ENCODE data around the gene NAPA. TPM values are rescaled to one million over a fixed set of nuclear protein-coding genes. Genes with fewer than 3 reads are reported as not detected.
A peak's percentile ranks its signal among the peaks of the same experiment; 100 is the strongest.

NAPA gene
- total and polyA plus RNA-seq, 3 experiments from 2014 or later, result 77.6 to 122 (median 78.0) TPM

DNA sequence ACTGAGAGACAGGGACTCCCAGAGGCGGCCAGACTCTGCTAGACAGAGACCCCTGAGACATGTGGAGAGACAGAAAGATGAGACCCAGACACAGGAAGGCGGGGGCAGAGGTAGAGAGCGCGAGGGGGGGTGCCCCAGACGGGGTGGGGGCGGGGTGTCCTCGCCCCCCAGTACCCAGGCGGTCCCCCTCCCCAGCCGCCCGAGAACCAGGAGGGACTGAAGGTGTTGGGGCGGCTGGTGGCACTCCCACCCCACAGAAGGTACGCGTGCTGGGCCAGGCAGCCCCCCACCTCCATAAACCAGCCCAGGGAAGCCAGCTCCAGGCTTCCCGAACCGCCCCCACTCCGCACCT, 43.5 kb downstream of the NAPA start:
- no peak for DNase-seq
- Histone ChIP-seq H3K9me3 (ENCODE audit: low read length) (no peaks in the 10 kb centered on the region), H3K27ac (ENCODE audit: low read depth, low read length) (no peak overlapping the region), H3K27me3 (ENCODE audit: insufficient read depth, low read length, poor library complexity, severe bottlenecking) (peaks cover 30% of the 10 kb centered on the region), H3K4me3 (ENCODE audit: low read length) (no peak overlapping the region), H3K4me1 (ENCODE audit: insufficient read depth, low read length) (peaks cover 6% of the 10 kb centered on the region), H3K36me3 (ENCODE audit: insufficient read depth, low read length) (no peaks in the 10 kb centered on the region)
- POLR2A ChIA-PET, result no interaction called here
- peaks cover 38 to 58% of the 10 kb centered on the region in 2 donors for H3K27me3 Mint-ChIP-seq
- peaks cover 0 to 1% (median 0%) of the 10 kb centered on the region in 3 donors for H3K36me3 Mint-ChIP-seq
- CTCF ChIA-PET, result no interaction called here
- no peak overlapping the region for H3K27ac Mint-ChIP-seq
- no peaks in the 10 kb centered on the region for H3K9me3 Mint-ChIP-seq
- H3K4me1 Mint-ChIP-seq, result peaks cover 9 to 17% (median 15%) of the 10 kb centered on the region in 3 donors
- peak overlapping the region in 4 of 7 donors; percentile 26 to 86 (median 46) for H3K4me3 Mint-ChIP-seq

DNA sequence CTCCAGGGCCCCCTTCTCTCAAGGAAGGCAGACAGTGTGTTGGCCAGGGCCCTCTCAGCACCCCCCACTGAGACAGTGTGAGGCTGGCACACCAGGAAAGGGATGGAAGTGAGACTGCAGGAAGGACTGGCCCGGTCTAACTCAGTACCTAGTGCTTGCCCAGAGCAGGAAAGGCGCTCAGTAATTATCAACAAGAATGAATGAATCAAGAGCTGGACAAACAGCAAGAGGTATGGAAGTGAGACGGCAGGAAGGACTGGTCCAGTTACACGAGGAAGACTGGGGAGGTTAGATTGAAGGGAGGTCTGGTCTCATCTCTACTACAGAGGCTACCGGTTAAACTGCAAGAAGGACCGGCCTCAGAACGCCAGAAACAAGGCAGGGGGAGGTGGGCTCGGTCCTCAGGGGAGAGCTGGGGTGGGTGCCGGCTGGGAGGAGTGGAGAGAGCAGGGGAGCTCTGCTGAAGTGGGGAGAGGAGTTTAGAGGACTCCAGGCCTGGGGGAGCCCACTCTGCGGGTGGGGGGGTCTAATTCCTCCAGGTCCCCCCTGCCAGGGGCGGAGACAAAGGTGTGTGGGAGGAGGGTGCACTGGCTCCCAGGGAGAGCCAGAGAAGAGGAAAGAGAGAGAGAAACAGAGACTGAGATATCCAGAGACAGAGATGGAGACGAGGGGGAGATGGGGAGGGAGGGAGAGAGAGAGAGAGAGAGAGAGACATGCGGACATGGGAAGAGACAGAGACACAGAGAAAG, 44.2 kb downstream of the NAPA start:
- CTCF ChIA-PET, result no interaction called here
- H3K36me3 ChIP-seq (ENCODE audit: insufficient read depth, low read length), result no peaks in the 10 kb centered on the region
- Mint-ChIP-seq H3K4me1 (peaks cover 9 to 17% (median 15%) of the 10 kb centered on the region in 3 donors), H3K4me3 (peak overlapping the region in 2 of 7 donors; percentile 22 to 86), H3K36me3 (peaks cover 0 to 1% (median 0%) of the 10 kb centered on the region in 3 donors), H3K9me3 (no peaks in the 10 kb centered on the region), H3K27ac (peak overlapping the region in 1 of 8 donors; percentile 55), H3K27me3 (peaks cover 40 to 64% of the 10 kb centered on the region in 2 donors)
- H3K27me3 ChIP-seq (ENCODE audit: insufficient read depth, low read length, poor library complexity, severe bottlenecking), result peaks cover 30% of the 10 kb centered on the region
- POLR2A ChIA-PET, result no interaction called here
- H3K4me3 ChIP-seq (ENCODE audit: low read length), result no peak overlapping the region
- H3K4me1 ChIP-seq (ENCODE audit: insufficient read depth, low read length), result peaks cover 6% of the 10 kb centered on the region
- no peak for DNase-seq
- no peaks in the 10 kb centered on the region for H3K9me3 ChIP-seq (ENCODE audit: low read length)
- no peak overlapping the region for H3K27ac ChIP-seq (ENCODE audit: low read depth, low read length)

GRCh38 chr19:47469719-47470118, 45.1 kb downstream of the NAPA start:
- Mint-ChIP-seq H3K27me3 (peaks cover 42 to 69% of the 10 kb centered on the region in 2 donors), H3K4me3 (no peak overlapping the region), H3K9me3 (no peaks in the 10 kb centered on the region), H3K27ac (no peak overlapping the region), H3K36me3 (peaks cover 0 to under 1% (median 0%) of the 10 kb centered on the region in 3 donors), H3K4me1 (peaks cover 9 to 17% (median 15%) of the 10 kb centered on the region in 3 donors)
- Histone ChIP-seq H3K36me3 (ENCODE audit: insufficient read depth, low read length) (no peaks in the 10 kb centered on the region), H3K9me3 (ENCODE audit: low read length) (no peaks in the 10 kb centered on the region), H3K27ac (ENCODE audit: low read depth, low read length) (no peak overlapping the region), H3K4me1 (ENCODE audit: insufficient read depth, low read length) (peaks cover 6% of the 10 kb centered on the region), H3K27me3 (ENCODE audit: insufficient read depth, low read length, poor library complexity, severe bottlenecking) (peaks cover 30% of the 10 kb centered on the region), H3K4me3 (ENCODE audit: low read length) (no peak overlapping the region)
- POLR2A ChIA-PET, result no interaction called here
- CTCF ChIA-PET, result no interaction called here
- DNase-seq, result no peak

DNA sequence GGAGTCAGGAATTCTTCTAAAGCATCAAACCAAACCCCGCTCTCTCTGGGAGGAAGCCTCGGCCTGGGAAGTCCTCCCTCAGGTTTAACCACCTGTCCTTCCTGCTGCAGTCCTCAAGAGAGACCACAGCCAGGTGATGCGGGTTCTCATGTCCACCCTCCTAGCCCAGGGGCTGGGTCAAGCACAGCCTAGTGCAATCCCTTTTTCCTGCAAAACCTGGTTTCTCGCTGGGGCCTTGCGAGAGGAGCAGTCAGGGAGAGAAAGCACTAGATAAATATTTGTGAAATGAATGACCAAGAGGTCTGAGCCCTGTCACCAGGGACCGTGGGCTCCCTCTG, 45.5 kb downstream of the NAPA start:
- Mint-ChIP-seq H3K9me3 (no peaks in the 10 kb centered on the region), H3K27me3 (peaks cover 44 to 69% of the 10 kb centered on the region in 2 donors), H3K27ac (no peak overlapping the region), H3K36me3 (no peaks in the 10 kb centered on the region), H3K4me1 (peaks cover 9 to 17% (median 15%) of the 10 kb centered on the region in 3 donors), H3K4me3 (no peak overlapping the region)
- no peak overlapping the region for H3K27ac ChIP-seq (ENCODE audit: low read depth, low read length)
- no peak for DNase-seq
- H3K4me3 ChIP-seq (ENCODE audit: low read length), result no peak overlapping the region
- CTCF ChIA-PET, result no interaction called here
- peaks cover 30% of the 10 kb centered on the region for H3K27me3 ChIP-seq (ENCODE audit: insufficient read depth, low read length, poor library complexity, severe bottlenecking)
- H3K36me3 ChIP-seq (ENCODE audit: insufficient read depth, low read length), result no peaks in the 10 kb centered on the region
- no peaks in the 10 kb centered on the region for H3K9me3 ChIP-seq (ENCODE audit: low read length)
- POLR2A ChIA-PET, result no interaction called here
- peaks cover 6% of the 10 kb centered on the region for H3K4me1 ChIP-seq (ENCODE audit: insufficient read depth, low read length)

GRCh38 chr19:47467914-47468313, 46.9 kb downstream of the NAPA start:
- Mint-ChIP-seq H3K4me3 (peak overlapping the region in 1 of 7 donors; percentile 76), H3K4me1 (peaks cover 9 to 17% (median 15%) of the 10 kb centered on the region in 3 donors), H3K27ac (no peak overlapping the region), H3K36me3 (no peaks in the 10 kb centered on the region), H3K9me3 (no peaks in the 10 kb centered on the region), H3K27me3 (peaks cover 46 to 70% of the 10 kb centered on the region in 2 donors)
- Histone ChIP-seq H3K27ac (ENCODE audit: low read depth, low read length) (no peak overlapping the region), H3K27me3 (ENCODE audit: insufficient read depth, low read length, poor library complexity, severe bottlenecking) (peaks cover 30% of the 10 kb centered on the region), H3K4me1 (ENCODE audit: insufficient read depth, low read length) (peaks cover 6% of the 10 kb centered on the region), H3K9me3 (ENCODE audit: low read length) (no peaks in the 10 kb centered on the region), H3K36me3 (ENCODE audit: insufficient read depth, low read length) (no peaks in the 10 kb centered on the region), H3K4me3 (ENCODE audit: low read length) (no peak overlapping the region)
- ChIA-PET POLR2A (no interaction called here), CTCF (no interaction called here)
- no peak for DNase-seq

DNA sequence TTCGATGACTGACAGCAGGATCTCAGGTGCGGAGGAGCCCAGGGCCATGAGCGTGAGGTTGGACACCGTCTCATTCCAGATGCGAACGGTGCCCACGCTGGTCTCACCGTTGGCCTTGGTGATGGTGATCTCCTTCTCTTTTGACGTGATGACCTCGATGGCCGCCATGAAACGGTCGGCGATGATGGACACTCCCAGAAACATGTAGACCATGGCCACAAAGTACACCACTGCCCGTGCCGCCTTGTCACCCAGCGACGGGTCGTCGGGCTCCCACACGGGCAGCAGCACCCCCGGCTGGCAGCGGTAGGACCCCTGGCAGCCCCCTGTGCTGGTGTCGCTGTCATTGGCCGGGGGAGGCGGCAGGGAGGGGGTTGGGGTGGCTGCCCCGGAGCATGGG, 48.9 kb downstream of the NAPA start:
- Mint-ChIP-seq H3K27ac (no peak overlapping the region), H3K27me3 (peaks cover 38 to 71% of the 10 kb centered on the region in 2 donors), H3K9me3 (no peaks in the 10 kb centered on the region), H3K4me1 (peaks cover 3 to 6% (median 5%) of the 10 kb centered on the region in 3 donors), H3K36me3 (no peaks in the 10 kb centered on the region), H3K4me3 (no peak overlapping the region)
- H3K4me3 ChIP-seq (ENCODE audit: low read length), result no peak overlapping the region
- H3K27ac ChIP-seq (ENCODE audit: low read depth, low read length), result no peak overlapping the region
- no peaks in the 10 kb centered on the region for H3K9me3 ChIP-seq (ENCODE audit: low read length)
- H3K4me1 ChIP-seq (ENCODE audit: insufficient read depth, low read length), result no peaks in the 10 kb centered on the region
- POLR2A ChIA-PET, result no interaction called here
- no peak for DNase-seq
- peaks cover 18% of the 10 kb centered on the region for H3K27me3 ChIP-seq (ENCODE audit: insufficient read depth, low read length, poor library complexity, severe bottlenecking)
- CTCF ChIA-PET, result no interaction called here
- no peaks in the 10 kb centered on the region for H3K36me3 ChIP-seq (ENCODE audit: insufficient read depth, low read length)

- H3K27me3 Mint-ChIP-seq, result peaks cover 35 to 63% of the 10 kb centered on the region in 2 donors
- no peak overlapping the region for H3K27ac Mint-ChIP-seq
Observed at GRCh38 chr19:47464675-47465419, 50.0 kb downstream of the NAPA start.

DNA sequence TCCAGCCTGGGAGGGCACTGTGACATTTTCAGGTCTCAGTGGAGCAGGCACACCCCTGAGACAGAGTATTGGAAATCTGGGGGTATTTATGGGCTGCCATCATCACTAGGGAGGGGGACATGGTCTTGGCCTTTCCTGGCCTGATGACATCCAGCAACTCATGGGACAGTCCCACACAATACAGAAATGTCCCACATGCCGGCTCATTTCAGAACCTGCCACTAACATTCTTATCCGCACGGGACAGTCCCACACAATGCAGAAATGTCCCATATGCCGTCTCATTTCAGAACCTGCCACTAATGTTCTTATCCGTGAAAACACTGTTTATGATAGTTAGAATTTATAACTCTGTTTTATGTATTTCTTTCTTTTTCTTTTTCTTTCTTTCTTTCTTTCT, 53.0 kb downstream of the NAPA start:
- Mint-ChIP-seq H3K4me3 (no peak overlapping the region), H3K36me3 (no peaks in the 10 kb centered on the region), H3K4me1 (no peaks in the 10 kb centered on the region), H3K9me3 (peaks cover 0 to 2% (median 0%) of the 10 kb centered on the region in 5 donors), H3K27ac (no peak overlapping the region), H3K27me3 (peaks cover 20 to 37% of the 10 kb centered on the region in 2 donors)
- no peak overlapping the region for H3K27ac ChIP-seq (ENCODE audit: low read depth, low read length)
- no peak overlapping the region for H3K4me3 ChIP-seq (ENCODE audit: low read length)
- POLR2A ChIA-PET, result no interaction called here
- CTCF ChIA-PET, result no interaction called here
- H3K27me3 ChIP-seq (ENCODE audit: insufficient read depth, low read length, poor library complexity, severe bottlenecking), result peaks cover 19% of the 10 kb centered on the region
- H3K4me1 ChIP-seq (ENCODE audit: insufficient read depth, low read length), result no peaks in the 10 kb centered on the region
- H3K36me3 ChIP-seq (ENCODE audit: insufficient read depth, low read length), result no peaks in the 10 kb centered on the region
- no peak for DNase-seq
- H3K9me3 ChIP-seq (ENCODE audit: low read length), result no peaks in the 10 kb centered on the region

More at GRCh38 chr19:47464675-47465419, 50.0 kb downstream of the NAPA start:
- Histone ChIP-seq H3K9me3 (ENCODE audit: low read length) (no peaks in the 10 kb centered on the region), H3K27me3 (ENCODE audit: insufficient read depth, low read length, poor library complexity, severe bottlenecking) (peaks cover 9% of the 10 kb centered on the region), H3K36me3 (ENCODE audit: insufficient read depth, low read length) (no peaks in the 10 kb centered on the region), H3K27ac (ENCODE audit: low read depth, low read length) (no peak overlapping the region), H3K4me3 (ENCODE audit: low read length) (no peak overlapping the region), H3K4me1 (ENCODE audit: insufficient read depth, low read length) (no peaks in the 10 kb centered on the region)
- no peaks in the 10 kb centered on the region for H3K36me3 Mint-ChIP-seq
- ChIA-PET POLR2A (no interaction called here), CTCF (no interaction called here)
- H3K4me1 Mint-ChIP-seq, result no peaks in the 10 kb centered on the region
- H3K4me3 Mint-ChIP-seq, result no peak overlapping the region
- no peak for DNase-seq
- H3K9me3 Mint-ChIP-seq, result no peaks in the 10 kb centered on the region

Measured in CD8-positive, alpha-beta memory T cell (primary cell).